Right lung (tissue), 5 donors: ENCODE data around the gene SH3BP1. TPM values are rescaled to one million over a fixed set of nuclear protein-coding genes. Genes with fewer than 3 reads are reported as not detected.
"Not testable (repeated sequence)": the region's sequence is repeated elsewhere in the genome, so short reads cannot be mapped to it uniquely, and the experiment has no call there.

Experiments
- DNase-seq, 2 donors: peaks; one replicate each; pipeline ENCODE4 v3.0.0-alpha.2; 2013
- polyA plus RNA-seq, 5 donors: library from polyadenylated mRNA; unstranded; fragments of 120-200 nt; gene quantifications; one replicate each; pipeline versions ENCODE4 v1.2.1 to v1.2.3, GENCODE V29; 2013; ENCODE audit warnings: inconsistent platforms in 1 of 5, low replicate concordance in 1 of 5; ENCODE audit not compliant: insufficient read length in 5 of 5, insufficient read depth in 1 of 5

The SH3BP1 gene
- polyA plus RNA-seq, 5 donors, result 16.0 to 31.9 (median 23.0) TPM

DNA sequence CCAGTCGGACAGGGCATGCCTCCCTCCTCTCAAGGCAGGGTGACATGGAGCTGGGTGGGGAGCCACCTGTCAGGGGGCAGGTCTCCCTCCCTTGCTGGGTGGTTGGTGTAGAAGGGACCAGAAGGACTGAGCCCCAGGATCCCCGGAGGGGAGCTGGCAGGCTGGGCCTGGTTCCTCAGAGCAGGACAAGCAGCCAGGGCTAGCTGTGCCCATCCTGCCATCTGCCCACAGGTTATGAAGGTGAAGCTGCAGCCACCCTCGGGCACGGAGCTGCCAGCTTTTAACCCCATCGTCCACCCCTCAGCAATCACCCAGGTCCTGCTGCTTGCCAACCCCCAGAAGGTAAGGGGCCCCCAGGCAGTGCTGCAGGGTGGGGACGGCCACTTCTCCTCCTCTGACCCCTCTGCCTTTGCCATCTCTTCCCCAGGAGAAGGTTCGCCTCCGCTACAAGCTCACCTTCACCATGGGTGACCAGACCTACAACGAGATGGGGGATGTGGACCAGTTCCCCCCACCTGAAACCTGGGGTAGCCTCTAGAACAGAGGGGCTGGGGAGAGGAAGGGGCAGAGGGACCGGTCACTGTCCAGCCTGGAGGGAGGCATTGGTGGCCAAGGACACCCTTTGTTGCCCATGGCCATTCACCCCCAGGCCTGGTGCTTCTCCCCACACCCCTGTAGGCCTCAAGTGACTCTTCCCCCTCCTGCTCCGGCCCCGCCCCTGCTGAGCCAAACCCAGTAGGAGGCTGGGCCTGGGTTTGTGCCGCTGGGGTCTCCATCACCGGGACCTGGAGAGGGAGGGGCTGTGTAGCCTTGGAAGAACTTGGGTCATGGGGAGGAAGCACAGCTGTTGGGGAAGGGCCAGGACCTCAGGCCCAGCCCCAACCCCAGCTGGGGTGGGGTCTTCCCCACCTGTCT lies 7.0 kb upstream of the SH3BP1 start:
- no peak for DNase-seq

DNA sequence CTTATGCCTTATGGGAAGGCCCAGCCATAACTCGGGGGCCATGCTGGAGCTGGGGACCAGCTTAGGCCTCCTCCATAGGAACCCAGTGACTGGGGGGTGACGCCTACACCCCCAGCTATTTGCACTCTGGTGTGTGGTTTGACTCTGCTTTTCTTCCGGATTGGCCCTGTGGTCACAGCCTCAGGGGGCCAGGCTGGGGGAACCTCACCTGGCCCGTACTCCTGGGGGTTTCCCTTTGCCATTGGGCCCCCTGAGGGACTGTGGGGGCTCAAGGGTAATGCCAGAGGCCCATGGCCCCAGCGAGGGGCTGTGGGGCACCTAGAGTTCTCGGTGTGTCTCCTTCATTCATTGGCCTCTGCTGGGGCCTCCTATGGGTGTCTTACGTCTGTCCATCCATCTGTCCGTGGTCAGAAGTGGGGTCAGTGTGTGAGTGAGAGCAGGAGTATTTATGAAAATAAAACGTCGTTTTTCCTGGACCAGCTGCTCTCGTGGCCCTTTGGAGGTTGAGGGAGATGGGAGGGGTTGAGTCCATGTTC lies 6.3 kb upstream of the SH3BP1 start:
- no peak for DNase-seq

DNA sequence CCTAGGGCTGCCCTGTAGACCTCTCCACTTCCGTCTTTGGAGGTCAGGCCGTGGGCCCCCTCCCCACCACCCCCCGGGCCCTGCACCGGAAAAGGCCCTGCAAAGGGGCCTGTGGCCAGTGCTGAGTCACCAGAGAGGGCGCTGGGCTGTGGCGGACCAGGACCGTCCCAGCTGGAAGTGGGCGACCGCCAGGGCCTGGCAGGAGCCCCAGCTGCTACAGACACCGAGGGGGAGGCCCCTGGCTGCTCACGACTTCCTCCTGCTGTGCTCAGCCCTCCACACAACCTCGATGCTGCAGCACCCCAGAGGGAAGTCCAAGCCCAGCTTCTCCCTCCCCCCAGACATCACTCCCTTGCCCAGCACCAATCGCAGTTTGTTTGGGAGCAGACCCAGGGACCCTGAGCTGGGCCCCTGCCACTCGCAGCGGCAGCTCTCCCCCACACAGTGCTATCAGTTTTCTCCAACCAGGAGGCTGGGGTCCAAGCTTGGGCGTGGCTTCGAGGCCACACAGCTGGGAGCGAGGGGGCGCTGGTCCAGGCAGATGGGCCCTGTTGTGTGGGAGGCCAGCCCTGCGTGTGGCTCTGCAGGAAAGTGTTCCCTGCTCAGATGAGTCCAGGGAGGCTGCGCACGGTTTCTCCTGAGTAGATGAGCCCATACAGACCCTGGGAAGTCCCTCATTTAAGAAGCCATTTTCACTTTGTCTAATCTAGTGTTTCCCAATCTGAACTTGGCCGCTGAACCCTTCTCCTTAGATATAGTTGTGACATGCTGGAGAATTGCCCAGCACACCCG lies 5.6 kb upstream of the SH3BP1 start:
- peak; percentile 96 for DNase-seq

DNA sequence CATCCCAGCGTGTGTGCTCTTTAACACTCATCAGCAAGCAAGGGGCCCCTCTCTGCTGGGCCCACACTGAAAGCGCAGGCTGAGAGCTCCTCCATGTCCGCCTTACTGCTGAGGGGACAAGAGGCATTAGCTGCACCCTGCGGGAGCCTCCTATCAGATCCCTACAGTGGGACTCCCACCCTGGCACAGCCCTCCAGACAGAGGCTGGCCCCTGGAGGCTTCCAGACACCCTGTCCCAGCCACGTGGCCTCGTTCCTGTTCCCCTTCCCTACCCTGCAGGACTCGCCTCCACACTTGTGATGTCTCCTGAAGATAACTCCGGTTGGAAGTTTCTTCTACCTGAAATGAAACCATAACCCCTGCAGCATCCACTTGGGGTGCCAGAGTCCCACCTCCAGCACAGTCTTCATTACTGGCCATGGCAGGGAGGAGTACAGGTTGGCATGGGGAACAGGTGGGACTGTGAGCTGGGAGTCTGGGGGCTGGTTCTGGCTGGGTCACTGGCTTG lies 5.0 kb upstream of the SH3BP1 start:
- DNase-seq, result no peak

DNA sequence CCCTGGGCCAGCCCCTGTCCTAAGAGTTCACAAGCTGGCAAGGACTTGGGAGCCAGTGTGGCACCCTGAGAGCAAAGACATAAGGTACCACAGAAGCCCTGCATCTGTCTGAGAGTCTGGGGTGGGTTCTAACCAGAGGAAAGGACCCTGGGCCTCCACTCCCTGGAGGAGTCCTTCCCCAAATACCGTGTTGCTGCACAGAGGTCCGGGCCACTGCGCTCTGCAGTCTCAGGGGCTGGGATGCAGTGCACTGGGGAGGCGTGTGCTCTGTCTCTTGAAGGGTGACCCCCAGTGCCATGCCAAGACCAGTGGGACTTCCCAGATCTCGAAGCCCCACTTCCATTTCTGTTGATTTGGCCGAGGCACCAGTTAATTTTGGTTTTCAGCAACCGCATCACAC lies 4.3 kb upstream of the SH3BP1 start:
- no peak for DNase-seq

DNA sequence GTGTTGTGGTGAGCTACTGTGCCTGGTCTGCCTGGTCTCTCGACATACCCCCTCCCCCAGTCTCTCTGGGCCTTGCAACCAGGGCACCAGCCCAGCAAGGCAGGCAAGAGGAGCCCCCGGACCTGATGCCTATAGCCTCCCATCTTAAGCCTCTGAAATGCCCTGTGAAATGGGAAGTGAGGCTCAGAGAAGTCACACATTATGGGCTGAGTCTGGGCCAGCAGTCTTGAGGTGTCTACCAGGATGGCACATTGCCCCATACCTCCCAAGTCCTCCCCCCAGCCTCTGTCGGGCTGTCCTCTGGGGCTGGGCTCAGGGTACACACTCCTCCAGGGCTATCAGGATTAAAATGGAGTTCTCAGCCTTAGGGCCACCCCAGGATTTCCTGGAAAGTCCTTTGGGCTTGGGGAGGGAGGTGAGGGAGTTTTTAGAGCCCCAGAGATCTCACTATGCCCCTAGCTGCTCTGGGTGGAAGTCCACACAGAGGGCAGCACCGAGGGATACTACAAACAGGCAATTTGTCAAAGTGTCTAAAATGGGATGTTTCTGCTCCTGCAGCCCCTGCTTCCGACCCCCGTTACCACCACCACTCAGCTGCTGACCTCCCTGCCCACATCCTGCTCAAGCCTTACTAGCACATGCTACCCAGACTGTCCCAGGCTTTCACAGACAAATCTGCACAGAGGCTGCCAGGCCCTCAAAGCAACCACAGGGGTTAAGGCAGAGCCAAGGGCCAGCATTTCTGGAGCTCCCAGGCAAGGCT lies 3.1 kb upstream of the SH3BP1 start:
- no peak for DNase-seq

DNA sequence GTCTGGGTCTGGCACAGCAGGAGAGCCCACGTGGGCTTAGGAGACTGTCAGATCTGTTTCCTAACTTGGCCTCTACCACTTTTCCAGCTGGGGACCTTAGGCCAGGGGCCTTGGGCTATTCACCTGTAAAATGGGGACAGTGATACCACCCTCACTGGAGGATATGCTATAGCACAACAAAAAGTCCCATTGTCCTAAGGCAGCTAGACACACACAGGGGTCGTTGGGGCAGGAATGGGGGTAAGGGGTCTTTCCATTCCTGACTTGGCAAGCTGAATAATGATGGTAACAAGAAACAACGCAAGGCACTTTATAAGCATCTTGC lies 2.6 kb upstream of the SH3BP1 start:
- no peak for DNase-seq

DNA sequence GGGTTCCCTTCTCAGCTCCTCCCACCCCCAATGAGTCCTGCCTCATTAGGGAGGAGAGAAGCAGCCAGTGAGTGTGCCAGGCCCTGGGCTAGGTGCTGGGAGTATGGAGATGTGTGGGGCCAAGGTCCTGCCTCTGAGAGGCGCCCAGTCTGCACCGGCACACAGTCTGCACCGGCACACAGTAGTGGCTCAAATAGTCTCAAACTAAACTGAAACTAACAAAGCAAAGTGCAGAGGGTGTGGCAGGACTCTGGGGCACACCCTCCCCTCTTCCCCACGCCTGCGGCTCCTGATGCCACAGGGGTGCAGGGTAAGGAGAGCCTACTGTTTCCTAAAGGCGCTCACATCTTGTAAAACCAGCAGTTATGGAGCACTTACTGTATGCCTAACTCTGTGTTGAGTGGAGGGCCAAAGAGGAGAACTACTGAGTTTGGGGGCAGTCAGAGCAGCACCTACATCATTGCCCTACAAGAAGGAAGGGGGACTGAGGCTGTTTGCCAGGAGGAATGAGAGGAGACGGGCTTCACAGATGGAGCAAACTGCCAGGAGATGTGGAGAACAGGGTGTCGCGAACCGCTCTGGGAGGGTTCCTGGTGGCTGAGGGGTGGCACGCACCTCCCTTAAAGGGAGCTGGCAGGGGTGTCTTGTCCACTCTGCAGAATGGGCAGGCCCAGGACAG lies 939 bp upstream of the SH3BP1 start:
- DNase-seq, result no peak

DNA sequence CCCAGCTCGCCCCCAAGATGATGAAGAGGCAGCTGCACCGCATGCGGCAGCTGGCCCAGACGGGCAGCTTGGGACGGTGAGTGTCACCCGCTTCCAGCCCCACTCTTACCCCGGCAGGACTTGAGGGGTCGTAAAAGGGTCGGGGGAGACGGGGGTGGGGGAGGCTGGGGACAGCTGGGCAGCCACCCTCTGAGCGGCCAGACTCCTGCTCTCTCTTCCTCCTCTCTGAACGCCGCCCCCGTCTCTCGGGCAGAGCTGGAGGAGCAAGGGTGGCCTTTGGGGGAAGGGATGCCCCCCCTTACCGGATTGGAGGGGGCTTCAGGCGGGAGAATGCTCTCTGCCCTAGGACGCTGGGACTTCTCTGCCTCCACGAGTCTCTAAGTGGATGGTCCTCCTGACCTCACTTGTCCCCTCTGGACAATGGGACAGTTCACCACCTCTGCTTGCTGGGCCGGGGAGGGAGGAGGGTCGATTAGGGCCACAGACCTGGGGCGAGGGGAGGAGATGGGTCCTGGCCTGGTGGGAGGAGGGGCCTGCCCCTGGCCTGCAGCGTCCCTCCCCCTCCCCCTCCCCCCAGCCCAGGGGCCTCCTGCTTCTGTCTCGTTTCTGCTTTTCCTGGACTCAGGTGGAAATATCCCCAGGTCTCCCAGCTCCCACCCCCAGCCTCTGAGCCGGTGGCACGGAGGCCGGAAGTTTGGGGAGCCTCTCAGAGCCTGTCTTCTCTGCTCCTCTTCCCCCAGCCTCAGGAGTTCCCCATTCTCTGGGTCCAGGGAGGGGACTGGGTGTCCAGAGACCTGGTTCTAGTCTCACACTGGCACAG lies 512 bp downstream of the SH3BP1 start:
- DNase-seq, result no peak

DNA sequence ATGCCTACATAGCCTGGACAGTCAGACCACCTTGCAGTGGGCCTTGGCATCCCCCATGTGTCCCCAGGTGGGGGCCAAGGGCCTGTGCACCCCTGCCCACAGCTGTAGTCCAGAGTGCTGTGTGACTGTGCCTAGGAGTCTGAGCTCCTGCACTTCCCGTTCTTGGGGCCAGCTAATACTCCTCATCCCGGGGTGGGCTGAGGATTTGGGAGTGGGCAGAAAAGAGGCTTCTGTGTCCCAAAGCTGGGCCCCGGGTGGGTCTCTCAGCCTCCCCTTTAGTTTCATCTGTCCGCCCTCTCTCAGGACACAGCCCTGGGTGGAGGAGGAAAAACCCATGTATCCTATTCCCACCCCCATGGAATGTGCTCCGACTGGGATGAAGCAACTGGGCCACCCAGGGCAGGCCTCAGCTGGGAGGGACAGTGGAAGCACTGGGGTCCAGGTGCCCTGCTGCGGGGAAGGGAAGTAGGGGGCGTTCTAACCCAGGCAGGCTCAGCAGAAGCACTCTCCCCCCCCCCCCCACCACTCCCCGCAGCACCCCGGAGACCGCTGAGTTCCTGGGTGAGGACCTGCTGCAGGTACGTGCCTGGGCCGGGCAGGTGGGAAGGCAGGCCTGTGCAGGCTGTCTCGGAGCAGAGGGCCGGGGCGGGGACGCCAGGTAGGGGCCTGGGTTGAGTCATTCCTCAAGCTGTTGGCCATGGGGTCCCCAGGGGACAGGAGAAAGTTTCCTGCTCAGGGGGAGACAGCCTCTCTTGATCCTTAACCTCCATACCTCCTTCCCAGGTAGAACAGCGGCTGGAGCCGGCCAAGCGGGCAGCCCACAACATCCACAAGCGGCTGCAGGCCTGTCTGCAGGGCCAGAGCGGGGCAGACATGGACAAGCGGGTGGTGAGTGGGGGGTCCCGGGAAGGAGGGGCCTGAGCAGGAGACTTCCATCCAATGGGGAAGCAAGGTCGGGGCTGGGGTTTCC lies 1.4 kb downstream of the SH3BP1 start:
- DNase-seq, result no peak

DNA sequence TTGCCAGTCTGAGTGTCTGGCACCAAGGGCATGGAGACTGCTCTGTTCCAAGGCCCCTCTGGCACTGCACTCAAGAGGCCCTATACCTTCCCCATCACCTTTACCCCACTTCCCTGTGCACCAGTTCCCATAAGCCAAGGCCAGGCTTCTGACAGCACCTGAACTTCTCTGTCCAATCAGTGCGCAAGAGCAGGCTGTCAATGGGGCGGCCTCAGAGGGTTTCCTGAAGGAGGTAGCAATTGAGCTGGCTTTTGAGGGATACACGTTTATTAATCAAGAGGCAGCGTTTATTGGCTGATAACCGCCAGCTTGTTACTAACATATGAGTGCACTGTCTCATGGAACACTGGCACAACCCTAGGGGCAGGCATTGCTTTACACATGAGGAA lies 2.1 kb downstream of the SH3BP1 start:
- DNase-seq, result no peak

DNA sequence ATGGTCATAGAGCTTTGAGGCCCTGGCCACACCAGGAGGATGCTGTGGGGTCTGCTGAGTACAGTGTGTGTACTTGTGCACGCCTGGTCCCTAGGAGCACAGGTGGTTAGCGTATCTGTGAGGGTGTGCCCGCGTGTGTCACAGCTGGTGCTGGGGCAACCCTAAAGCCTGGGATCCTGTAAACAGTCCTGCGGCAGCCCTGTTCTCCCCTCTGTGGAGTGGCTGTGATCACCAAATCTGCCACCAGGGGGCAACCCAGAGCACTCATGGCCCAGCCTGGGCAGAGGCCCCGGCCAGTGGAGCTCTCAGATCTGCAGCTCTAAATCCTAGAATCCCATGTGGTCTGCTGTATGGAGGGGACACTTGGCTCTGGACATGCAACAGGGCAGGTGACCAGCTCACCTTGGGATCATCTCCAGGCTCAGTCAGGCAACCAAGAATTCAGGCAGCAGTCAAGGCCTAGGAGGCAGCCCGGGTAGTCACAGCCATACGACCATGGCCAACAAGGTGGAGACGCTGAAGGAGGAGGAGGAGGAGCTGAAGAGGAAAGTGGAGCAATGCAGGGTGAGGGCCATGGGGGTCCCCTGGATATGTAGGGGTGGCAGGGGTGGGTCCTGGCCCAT lies 3.9 kb downstream of the SH3BP1 start:
- peak in 1 of 2 donors; percentile 74 for DNase-seq

DNA sequence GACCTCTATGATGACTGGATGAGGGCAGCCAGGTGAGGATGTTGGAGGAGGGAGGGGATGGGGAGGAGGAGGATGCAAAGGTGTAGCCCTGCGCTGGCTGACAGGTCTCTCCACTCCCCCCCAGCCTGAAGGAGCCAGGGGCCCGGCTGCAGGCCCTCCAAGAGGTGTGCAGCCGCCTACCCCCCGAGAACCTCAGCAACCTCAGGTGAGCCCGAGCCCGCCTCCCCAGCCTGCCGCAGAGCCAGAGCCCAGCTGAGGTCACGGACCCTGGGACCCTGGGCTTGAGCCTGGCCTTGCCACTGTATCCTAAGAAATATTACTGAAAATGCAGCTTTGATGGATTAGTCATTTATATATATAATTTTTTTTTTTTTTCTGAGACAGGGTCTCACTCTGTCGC lies 7.8 kb downstream of the SH3BP1 start:
- DNase-seq, result no peak

DNA sequence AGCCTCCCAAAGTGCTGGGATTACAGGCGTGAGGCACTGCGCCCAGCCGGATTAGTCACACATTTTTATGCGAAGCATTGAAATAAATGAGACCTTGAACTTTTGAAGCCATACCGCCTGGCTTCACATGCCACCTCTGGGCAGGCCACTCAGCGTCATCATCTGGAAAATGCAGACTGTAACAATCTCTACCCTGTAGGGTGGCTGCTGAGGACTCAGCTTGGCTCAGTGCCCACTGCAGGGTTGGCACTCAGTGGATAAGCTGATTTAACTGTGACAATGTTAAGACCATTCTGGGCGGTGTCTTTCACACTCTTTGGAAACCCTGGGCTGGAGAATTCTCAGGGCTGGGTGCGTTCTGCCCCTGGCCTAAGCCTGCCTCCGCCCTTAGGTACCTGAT lies 8.5 kb downstream of the SH3BP1 start:
- no peak for DNase-seq

DNA sequence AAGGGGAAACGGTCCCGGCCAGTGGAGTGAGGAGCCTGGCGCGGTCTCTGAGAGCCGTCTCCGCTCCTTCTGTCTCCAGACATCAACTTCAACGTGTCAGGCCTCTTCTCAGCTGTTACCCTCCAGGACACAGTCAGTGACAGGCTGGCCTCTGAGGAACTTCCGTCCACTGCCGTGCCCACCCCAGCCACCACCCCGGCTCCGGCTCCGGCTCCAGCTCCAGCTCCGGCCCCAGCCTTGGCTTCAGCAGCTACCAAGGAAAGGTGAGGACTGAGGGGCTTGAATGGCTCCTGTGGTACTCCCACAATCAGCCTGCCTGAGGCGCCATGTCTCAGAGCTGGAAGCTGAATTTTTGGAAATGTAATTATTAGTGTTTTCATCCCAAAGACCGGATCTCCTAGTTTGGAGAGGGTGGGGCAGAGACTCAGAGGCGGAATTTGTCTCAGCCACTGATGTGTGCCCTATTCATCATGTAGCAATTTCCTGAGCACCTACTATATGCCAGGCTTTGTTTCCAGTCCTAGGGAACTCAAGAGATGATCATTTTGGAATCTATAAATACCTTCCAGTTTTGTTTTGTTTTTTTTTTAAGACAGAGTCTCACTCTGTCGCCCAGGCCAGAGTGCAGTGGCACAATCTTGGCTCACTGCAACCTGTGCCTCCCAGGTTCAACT lies 11.1 kb downstream of the SH3BP1 start:
- no peak for DNase-seq

DNA sequence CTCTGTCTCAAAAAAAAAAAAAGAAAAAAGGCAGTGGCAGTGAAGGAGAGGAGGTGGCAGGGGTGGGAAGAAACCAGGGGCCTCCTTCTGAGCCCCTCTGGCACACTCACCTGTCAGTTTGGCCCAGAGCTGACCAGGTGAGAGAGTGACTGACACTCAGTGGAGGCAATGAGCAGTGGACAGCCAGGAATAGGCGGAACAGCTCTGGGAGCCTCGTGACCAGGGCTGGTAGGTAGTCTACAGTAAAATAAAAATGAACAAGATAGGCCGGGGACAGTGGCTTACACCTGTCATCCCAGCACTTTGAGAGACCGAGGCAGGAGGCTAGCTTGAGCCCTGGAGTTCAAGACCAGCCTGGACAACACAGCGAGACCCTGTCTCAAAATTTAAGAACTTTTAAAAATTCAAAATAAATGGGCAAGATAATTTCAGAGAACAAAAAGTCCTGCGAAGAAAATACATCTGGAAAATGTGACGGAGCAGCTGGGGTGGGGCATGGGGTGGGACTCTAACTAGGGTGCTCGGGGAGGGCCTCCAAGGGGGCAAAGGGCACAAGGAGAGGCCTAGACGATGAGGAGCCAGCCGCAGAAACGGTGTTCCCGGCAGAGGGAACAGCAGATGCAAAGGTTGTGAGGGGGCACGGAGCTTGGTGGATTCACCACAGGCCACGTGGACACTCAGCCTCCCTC lies 15.2 kb downstream of the SH3BP1 start:
- DNase-seq, result no peak

DNA sequence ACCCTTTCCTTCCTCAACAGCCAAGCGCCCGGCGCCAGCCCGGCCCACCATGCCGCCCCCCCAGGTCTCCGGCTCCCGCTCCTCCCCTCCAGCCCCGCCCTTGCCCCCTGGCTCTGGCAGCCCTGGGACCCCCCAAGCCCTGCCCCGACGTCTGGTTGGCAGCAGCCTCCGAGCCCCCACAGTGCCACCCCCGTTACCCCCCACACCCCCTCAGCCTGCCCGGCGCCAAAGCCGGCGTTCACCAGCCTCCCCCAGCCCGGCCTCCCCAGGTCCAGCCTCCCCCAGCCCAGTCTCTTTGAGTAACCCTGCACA lies 15.7 kb downstream of the SH3BP1 start:
- no peak for DNase-seq

DNA sequence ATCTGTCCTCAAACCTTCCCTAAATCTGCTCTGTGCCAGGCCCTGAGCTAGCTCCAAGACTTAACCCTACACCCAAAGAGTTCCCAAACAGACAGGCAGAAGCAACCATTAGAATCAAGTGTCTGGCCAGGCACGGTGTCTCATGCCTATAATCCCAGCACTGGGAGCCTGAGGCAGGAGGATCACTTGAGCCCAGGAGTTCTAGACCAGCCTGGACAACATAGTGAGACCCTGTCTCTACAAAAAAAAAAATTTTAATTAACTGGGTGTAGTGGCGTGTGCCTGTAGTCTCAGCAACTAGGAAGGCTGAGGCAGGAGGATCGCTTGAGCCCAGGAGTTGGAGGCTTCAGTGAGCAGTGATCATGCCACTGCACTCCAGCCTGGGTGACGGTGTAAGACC lies 17.1 kb downstream of the SH3BP1 start:
- DNase-seq, result not testable (repeated sequence)
